HUDEP-2 (cell line): ENCODE measurements around the gene GRID2.

Source experiments
- DNase-seq, 76 experiments: peaks; one replicate each; lab custom pipeline; 2025; ENCODE audit not compliant: unreplicated experiment in 76 of 76; lab: John Stamatoyannopoulos, UW

The GRID2 gene

DNA sequence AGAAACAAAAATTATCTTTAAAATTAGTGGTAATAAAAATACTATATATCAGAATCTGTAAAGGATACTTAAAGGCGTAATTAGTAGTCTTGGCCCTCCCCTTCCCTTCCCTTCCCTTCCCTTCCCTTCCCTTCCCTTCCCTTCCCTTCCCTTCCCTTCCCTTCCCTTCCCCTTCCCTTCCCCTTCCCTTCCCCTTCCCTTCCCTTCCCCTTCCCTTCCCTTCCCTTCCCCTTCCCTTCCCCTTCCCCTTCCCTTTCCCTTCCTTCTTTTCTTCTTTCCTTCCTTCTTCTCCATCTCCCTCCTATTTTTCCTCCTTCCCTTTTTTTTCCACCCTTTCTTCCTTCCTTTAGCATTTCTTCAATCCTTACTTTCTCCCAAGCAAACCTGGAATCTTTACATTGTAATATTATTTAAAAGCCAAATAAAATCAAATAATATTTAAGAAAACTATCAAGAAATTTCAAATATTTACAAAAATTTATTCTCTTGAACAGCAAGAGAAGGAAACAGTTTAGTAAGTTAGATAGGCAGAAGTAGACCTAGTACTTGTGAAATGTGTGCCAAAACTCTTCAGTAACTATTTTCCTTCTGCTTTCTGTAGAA is 1145.0 kb downstream of the GRID2 start:
- no peak for DNase-seq

DNA sequence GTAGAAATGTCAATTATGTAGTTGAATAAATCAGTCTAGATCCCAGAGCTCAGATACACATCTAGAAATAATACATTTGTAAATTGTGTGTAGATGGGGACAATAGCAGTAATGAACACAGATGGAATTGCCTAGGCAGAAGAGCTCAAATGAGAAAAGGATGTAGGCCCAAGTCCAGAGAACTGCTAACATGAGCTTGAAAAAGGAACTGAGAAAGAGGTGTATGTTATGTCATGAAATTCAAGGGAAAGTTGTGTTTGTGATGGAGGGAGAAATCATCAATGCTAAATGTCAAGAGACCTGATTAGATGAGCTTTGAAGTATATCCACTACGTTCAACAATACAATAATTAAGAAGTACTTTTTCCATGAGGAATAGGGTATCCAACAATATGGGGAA is 1148.2 kb downstream of the GRID2 start:
- no peak for DNase-seq

DNA sequence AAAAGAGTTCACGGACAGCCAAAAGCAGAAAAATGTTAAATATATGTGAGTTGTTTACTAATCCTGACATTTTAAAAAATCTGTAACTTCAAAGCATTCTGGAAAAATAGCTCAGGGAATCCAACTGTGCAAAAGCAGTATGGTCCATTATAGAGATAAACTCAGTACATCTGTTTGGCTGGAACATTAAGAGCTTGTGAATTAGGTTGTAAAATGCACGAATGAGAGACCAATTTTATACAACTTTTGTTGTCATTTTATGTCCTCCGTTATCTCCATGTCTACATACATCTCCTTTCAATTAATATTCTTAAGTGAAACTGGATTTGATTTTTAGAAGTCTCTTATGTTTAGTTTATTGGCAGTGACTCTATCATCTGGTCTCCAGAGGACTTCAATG is 1157.8 kb downstream of the GRID2 start:
- DNase-seq, result no peak

DNA sequence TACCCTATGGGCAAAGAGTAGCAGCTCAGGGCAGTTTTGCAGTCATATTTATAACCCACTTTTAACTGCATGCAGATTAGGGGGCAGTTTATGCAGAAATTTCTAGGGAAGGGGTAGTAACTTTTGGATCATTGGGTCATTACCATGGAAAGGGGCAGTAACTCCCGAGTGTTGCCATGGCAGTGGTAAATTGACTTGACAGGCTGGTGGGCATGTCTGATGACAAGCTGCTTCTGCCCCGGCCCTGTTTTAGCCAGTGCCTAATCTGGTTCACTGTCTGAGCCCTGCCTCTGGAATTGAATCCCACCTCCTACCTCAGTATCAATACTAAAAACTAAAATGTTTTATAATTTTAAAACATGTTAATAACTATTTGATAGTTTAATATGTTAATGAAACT is 1162.7 kb downstream of the GRID2 start:
- no peak for DNase-seq

DNA sequence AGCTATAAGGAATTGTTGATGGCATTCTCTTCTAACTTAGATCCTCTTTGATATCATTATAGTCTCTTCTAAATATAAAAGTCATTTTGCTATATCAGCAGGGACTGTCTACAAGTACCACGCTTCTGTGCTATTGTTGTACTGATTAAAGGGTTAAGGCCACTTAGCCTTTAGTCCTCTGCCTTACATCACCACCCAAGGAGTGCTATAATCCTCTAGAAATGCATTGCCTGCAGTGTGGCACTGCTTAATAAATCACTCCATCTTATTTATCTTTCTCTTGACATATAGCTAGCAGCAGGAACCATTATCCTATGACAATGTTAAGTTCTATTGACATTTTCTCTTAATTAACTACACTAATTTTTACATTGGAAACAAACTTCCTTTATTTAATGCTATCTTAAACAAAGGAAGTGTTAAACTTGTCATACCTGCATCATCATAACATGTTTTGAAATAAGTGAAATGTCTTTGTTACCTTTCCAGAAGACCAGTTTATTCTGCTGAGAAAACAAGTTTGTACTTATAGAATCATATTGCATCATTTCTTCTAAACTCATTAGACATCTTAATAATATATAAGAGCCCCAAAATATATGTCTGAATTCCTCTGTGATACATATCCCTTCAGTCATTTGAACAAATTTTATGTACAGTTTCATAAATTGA is 1163.9 kb downstream of the GRID2 start:
- DNase-seq, result no peak

DNA sequence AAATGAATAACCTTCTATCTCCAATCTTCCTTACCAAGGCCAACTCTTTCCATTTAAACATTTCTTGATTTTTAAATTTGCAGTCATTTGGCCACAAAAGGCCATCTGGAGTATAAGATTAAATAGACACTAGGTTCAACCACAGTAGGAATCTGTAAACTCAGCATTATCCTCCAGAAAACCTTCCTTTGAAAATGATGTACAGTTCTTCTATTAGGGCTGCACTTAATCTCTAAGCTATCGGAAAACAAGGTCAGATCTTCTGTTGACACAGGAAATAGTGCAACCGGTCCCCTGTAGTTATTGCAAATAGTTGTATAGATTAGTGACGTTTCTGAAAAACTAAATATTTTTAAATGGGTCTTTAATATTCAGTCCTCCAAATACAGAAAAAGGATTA is 1165.8 kb downstream of the GRID2 start:
- no peak for DNase-seq

DNA sequence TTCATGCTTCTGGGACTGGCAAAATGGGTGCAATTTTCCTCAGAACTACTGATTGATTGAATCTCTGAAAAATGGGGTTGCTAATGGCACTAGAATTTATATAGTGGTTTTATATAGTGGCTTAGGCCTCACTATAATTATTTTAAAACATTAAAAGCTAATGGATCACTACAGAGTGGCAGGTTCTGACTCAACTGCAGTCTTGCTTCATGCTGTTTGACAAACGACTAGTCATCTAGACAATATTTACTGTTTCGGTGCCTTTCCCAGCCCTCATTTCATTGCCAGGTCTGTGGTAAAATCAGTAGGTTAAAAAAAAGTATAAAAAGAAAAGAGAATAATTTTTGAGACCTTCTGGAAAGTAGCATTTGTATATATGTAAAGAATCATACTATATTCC is 1172.0 kb downstream of the GRID2 start:
- DNase-seq, result no peak

DNA sequence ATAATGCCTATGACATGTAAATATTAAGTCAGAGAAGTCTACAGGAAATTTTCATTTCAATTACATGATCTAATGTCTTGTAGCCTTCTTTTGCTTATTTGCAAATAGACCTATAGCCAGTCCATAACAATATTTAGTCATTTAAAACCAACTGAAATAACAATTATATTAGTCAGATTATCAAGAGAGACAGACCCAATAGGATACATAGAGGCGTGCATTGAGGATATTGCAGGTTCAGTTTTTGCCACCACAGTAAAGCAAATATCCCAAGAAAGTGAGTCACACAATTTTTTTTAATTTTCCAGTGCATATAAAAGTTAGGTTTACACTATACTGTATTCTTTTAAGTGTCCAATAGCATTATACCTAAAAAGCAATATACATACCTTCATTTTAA is 1175.0 kb downstream of the GRID2 start:
- no peak for DNase-seq

DNA sequence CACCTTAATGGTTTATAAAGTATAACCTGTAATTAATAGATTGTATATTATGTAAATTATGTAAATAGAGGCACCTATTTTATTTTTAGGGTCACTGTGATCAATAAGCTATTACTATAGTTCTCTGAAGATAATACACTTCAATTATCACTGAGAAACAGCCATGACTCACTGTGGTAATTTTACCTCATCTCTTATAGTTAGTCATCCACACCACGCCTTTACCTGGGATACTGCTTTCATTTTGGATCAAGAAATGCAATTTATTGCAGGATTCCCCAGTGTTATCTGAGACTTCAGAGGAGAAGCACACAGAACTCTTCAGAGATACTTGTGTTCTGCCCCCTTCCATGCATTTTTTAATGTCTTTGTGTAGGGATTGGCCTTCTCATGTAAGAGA is 1176.7 kb downstream of the GRID2 start:
- DNase-seq, result no peak

DNA sequence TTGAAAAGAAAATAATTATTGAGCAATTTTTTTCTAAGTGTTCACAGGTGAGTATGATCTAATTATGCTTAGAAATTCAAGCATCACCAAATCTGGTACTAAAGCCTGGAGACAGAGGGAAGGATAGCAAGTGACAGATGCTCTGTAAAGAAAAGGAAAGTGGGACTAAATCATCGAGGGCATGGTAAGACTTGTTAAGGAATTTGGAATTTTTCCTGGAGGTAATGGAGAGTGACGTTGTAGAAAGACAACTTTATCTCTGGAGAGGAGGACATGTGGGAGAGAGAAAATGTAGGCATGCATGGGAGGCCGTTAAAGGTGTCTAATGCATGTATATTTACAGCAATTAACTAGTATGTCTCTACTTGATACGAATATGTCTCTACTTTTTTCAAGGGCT is 1191.6 kb downstream of the GRID2 start:
- no peak for DNase-seq

DNA sequence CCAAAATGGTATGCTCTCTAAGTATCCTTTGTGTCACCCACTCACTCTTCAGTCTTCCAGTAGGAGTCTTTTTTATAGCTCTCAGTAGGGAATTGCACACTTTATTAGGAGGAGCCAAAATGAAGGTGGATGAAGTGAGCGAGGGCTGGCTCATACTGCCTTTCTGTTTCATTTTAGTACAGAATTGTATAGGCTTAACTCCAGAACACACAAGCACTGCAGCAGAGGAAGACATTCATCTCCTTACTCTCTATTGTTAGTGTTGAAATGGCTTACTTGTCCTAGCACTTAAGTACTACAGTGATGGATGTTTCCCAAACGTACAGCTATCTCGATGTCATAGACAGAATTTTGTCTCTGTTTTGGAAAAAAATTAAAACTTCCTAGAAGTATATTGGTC is 1197.5 kb downstream of the GRID2 start:
- DNase-seq, result no peak

DNA sequence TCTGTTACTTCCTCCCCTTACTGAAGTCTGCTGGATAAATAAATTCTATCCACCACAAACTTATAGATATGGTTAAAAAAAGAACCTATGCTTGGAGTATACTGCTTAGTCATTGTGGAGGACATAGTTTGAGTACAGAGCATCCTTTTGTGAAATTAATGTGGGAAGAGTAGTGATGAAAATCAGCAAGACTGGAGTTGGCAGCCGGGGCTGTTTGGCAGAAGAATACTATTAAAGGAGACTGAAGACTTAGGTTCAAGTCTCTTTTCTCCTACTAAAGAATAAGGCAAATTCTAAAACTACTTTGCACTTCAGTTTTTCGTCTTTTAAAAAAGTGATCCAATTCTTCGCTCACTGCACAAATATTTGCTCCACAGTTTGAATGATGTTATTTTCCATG is 1198.2 kb downstream of the GRID2 start:
- DNase-seq, result no peak

DNA sequence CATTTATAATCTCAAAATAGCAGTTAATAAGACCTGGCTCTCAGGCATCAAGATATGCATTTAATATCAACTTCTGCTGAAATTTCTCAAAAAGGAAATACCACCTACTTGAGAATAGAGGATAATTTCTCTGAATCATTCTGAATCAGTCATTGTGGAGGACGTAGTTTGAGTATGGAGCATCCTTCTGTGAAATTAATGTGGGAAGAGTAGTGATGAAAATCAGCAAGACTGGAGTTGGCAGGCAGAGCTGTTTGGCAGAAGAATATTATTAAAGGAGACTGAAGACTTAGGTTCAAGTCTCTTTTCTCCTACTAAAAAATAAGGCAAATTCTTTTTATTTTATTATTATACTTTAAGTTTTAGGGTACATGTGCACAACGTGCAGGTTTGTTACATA is 1199.2 kb downstream of the GRID2 start:
- no peak for DNase-seq

DNA sequence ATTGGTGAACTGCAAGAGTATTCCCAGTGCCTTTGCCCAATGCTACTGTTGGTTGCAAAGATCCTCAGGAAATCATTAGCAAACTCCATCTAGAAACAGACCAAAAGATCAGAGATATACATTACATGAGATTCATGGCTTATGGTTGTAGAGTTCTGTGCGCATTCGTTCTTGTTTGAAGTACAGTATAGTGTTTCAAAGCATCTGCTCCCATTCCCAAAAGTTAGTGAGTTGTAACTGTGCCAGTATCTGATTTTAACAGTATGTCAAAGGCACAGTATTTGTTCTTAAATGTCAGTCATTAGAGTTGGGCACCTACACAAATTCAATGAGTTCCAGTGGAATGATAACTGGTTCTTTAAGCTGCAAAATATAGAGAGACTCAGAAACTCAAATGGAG is 1210.1 kb downstream of the GRID2 start:
- no peak for DNase-seq

DNA sequence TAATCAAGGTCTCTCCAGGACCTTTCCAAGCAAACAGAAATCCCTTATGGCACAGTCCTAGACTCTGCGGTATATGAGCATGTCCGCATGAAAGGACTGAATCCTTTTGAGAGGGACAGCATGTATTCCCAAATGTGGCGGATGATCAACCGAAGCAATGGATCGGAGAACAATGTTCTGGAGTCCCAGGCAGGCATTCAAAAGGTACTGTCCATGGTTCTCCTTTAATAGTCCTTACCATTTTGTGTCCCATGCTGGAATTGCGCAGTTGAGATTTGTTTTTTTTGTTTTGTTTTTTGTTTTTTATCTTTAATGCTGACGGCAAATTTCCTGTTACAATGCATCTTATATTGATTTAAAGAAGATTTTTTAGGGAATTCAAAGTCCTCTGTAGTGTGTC is 1211.4 kb downstream of the GRID2 start:
- no peak for DNase-seq

DNA sequence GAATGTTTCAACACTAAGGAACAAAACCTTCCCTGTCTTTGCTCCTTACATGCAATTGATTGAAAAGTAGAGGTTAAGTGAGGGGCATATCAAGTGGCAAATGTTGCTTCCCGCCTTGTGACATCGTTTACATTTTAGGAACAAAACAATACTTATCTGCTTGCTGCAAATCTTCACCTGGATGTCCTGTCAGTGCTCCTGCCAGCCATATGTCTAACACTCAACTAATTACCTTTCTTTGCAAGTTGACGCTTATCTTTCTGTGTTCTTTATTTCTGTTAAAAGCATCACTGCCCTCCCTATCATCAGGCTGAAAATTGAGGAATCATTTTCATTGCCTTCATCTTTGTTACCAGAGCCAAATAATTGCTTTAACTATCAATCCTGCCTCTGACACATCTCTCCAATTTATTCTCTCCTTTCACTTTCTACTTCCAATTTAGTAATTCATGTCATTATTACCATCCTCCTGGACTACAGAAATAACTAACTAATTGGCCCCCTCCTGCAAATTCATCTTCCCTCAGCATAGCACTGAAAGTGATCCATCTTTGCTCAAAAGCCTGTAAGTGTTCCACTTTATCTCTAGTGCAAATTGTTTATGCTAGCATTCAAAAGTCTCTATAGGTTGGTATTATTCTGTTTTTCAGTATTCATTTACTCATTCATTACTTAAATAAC is 1226.1 kb downstream of the GRID2 start:
- no peak for DNase-seq

DNA sequence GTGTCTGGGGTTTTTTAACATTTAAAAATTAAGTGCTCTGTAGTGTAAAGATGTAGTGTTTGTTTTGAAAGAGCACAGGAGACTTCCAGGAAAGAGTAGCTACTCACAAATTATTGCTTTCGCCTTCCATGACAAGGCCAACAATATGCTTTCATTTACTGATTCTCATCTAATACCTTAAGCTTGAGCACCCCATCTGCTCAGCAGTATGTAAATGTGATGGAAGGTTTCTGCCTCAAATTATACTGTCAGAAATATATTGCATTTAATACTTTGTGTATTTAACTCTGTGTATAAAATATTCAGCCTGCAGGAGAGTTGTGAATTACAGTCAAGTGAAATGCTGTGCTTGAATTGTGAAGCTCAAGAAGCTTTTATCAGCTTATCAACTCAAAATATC is 1228.5 kb downstream of the GRID2 start:
- no peak for DNase-seq

DNA sequence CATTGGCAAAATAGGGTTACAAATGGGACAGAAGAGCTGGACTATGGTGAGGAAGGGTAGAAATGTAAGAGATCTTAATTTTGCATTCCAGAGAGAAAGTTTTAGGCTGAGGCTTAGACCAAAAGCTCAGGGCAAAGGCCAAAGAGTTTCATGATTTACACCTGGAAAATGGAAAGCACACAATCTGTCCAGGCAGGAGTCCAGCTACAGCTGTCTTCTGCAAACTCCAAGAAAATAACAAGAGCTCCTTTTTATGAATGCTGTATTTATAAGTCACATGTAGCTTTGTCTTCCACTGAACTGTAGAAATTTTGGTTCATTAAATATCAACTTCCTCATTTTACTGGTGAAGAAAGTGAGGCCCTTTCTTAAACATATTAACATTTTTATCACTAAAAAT is 1236.8 kb downstream of the GRID2 start:
- no peak for DNase-seq

DNA sequence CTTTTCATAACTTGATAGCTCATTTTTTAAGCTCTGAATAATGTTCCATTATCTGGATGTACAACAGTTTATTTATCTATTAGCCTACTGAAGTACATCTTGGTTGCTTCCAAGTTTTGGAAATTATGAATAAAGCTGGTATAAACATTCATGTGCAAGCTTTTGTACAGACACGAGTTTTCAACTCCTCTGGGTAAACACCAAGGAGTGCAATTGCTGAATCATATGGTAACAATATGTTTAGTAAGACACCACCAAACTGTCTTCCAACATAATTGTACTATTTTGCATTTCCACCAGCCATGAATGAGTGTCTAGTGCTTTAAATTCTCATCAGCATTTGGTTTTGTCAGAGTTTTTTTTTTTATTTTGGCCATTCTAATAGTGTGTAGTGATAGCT is 1258.1 kb downstream of the GRID2 start:
- no peak for DNase-seq

DNA sequence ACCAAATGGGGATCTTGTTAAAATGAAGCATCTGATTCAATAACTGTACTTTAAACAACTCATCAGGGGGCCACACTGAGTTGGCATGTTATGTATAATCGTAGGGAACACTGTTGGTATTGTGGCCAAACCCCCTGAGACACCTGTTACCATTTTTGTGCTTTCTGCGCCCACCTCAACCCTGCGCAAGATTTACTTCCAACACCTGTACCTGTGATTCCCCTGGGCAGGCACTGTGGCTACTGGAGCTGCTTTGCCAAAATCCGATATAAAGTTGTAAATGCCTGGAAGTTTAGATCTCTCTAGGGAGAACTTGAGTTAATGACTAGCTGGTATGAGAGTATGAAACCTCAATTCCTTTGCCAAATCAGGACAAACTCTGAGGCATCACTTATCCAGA is 1265.0 kb downstream of the GRID2 start:
- DNase-seq, result no peak

DNA sequence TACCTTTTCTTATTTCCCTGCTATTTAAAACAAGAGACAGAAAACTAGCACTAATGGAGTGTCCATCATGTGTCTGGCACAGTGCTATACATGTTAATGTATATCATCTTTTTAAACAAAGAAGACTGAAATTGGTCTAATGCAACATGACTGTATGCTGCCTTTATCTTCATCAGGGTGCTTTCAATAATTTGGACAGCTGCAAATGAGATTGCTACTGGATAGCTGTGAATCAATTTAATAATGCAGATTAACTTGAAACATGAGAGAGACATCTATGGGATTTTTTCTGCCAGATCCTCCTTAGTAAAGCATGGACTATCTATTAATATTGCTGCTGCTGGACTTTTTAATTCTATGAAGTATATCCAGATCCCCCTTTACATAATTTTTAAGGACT is 1269.5 kb downstream of the GRID2 start:
- no peak for DNase-seq

DNA sequence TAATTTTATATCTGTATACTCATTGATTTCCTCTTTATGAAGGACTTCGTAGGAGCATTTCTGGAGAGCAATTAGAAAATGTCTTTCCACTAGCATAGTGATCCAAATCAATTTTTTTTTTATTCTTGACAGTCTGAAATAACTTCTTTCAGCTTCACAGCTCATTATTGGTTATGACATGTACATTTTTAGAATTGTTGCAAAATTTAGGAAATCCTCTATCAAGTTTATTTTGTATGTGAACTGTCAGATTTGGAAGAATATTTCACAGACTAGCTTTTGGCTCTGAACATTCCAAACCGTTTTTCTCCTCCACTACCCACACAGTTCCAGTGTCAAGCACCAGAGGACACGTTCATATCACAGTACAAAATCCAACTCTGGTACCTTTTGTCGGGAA is 1275.2 kb downstream of the GRID2 start:
- DNase-seq, result no peak
